GM04504 (cell line): Measurements from ENCODE around the gene ATL1.

ENCODE experiments used
- DNase-seq: peaks from one replicate; pipeline ENCODE4 v3.0.0-alpha.2; 2012; ENCODE audit warnings: low read depth

Gene ATL1

GRCh38 chr14:50559990-50560930 is at the start of gene ATL1:
TSS of gene ATL1 (plus strand) at chr14:50560145. CDS start at chr14:50560266, 121 bp downstream.
- DNase-seq, result peak; percentile 19

- DNase-seq, result no peak
Observed at GRCh38 chr14:50510157-50510556, 49.8 kb upstream of the ATL1 start.

- no peak for DNase-seq
Observed at GRCh38 chr14:50512463-50512862, 47.5 kb upstream of the ATL1 start.

- no peak for DNase-seq
Observed at GRCh38 chr14:50516091-50516490, 43.9 kb upstream of the ATL1 start.

- DNase-seq, result peak; percentile 60
Observed at GRCh38 chr14:50520947-50521815, 38.8 kb upstream of the ATL1 start.

GRCh38 chr14:50521912-50522341 is 38.0 kb upstream of the ATL1 start:
- no peak for DNase-seq

- DNase-seq, result no peak
Observed at GRCh38 chr14:50523271-50524041, 36.5 kb upstream of the ATL1 start.

GRCh38 chr14:50524060-50524459 is 35.9 kb upstream of the ATL1 start:
- DNase-seq, result no peak

- no peak for DNase-seq
Observed at GRCh38 chr14:50524731-50525515, 35.0 kb upstream of the ATL1 start.

- DNase-seq, result no peak
Observed at GRCh38 chr14:50528000-50528399, 31.9 kb upstream of the ATL1 start.

- no peak for DNase-seq
Observed at GRCh38 chr14:50529288-50530179, 30.4 kb upstream of the ATL1 start.

- no peak for DNase-seq
Observed at GRCh38 chr14:50530358-50530757, 29.6 kb upstream of the ATL1 start.

- DNase-seq, result no peak
Observed at GRCh38 chr14:50530794-50531365, 29.1 kb upstream of the ATL1 start.

GRCh38 chr14:50531595-50532501 is 28.1 kb upstream of the ATL1 start:
- no peak for DNase-seq

- peak; percentile 76 for DNase-seq
Observed at GRCh38 chr14:50532502-50533240, 27.3 kb upstream of the ATL1 start, which contains the start of gene MAP4K5. TSS of gene MAP4K5 (minus strand) at chr14:50532569. CDS start at chr14:50532049, 520 bp downstream.

GRCh38 chr14:50533241-50533705 is 26.7 kb upstream of the ATL1 start:
- no peak for DNase-seq

- no peak for DNase-seq
Observed at GRCh38 chr14:50533806-50534205, 26.1 kb upstream of the ATL1 start.

GRCh38 chr14:50534416-50534815 is 25.5 kb upstream of the ATL1 start:
- no peak for DNase-seq
